Activated naive CD4-positive, alpha-beta T cell treated with anti-CD3 and anti-CD28 coated beads for 36 hours (primary cell): ENCODE measurements around the gene ZNF692. TPM values are rescaled to one million over a fixed set of nuclear protein-coding genes. Genes with fewer than 3 reads are reported as not detected.
A peak's percentile ranks its signal among the peaks of the same experiment; 100 is the strongest.
"Not testable (repeated sequence)": the region's sequence is repeated elsewhere in the genome, so short reads cannot be mapped to it uniquely, and the experiment has no call there.

Experiments used
- CTCF ChIA-PET: fragments of 350-600 bp; sonication (Branson Sonifier 250); formaldehyde crosslinking; loops from one replicate; lab custom pipeline; 2021; ENCODE audit warnings: antibody characterized with exemption; lab: Charles Lee
- DNase-seq: peaks from one replicate; pipeline ENCODE4 v3.0.0-alpha.2; 2020
- H3K27ac Mint-ChIP-seq: one replicate; pipeline ENCODE4 v1.8.0; 2021; ENCODE audit warnings: mild to moderate bottlenecking, mixed read lengths
- H3K27me3 Mint-ChIP-seq: one replicate; pipeline ENCODE4 v1.8.0; 2021; ENCODE audit warnings: low read depth, mixed read lengths
- H3K36me3 Mint-ChIP-seq: one replicate; pipeline ENCODE4 v1.8.0; 2021; ENCODE audit warnings: low read depth, mixed read lengths
- H3K4me1 Mint-ChIP-seq: one replicate; pipeline ENCODE4 v1.8.0; 2021; ENCODE audit warnings: low read depth, mixed read lengths
- H3K4me3 Mint-ChIP-seq: one replicate; pipeline ENCODE4 v1.8.0; 2021; ENCODE audit warnings: mild to moderate bottlenecking, moderate library complexity, mixed read lengths
- H3K9me3 Mint-ChIP-seq: one replicate; pipeline ENCODE4 v1.8.0; 2021; ENCODE audit warnings: mixed read lengths
- intact Hi-C: fragments of 100-400 bp; cut with micrococcal nuclease; formaldehyde crosslinking; loops from one replicate; pipeline ENCODE4 v1.15.1; 2023
- total RNA-seq, 2 experiments: library from RNA; stranded (reverse); gene quantifications; one replicate each; pipeline ENCODE4 v1.2.3, GENCODE V29; 2021

Gene ZNF692
- total RNA-seq, 2 experiments from 2014 or later, result 87.6 to 88.7 TPM

DNA sequence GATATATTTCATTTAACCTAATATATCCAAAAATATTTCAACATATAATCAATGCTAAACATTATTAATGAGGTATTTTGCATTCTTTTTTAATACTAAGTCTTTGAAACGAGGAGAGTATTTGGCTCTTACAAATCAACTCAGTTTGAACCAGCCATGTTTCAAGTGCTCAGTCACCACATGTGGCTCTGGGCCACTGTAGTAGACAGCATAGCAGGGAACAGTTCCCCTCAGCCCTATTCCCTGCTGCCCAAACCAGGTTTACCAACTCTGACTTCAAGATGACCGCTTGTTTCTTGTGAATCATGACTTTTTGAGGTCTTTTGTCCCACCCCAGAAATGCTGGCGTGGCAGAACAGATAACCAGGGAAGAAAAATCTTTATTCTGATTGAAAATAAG lies 15.2 kb downstream of the ZNF692 start:
- peaks cover 18% of the 10 kb centered on the region for H3K36me3 Mint-ChIP-seq
- intact Hi-C loops, result no loop called here

DNA sequence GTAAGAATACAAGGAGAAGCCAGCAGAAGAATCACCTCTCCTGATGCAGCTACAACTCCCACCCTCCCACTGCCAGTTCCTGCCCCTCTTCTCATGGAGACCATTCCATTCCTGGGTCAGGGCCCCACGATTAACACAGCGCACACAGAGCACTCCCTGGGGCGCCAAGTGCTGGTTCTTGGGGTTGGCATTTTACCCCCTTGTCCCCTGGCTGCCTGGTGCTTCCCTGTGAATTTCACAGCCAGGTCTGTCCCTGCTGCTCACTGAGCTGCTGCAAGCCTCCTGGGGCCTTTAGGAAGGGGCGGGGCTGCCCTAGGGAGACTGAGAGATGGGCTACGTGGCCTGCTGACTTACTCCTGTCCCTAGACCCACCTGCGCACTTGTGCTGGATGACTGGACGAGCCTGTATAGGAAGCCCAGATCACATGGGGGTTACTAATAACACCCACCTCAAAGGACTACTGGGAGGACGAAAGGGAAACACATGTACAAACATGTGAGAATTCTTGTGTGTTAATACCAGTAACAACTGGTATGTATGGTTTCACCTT lies 16.0 kb downstream of the ZNF692 start:
- no peaks in the 10 kb centered on the region for H3K9me3 Mint-ChIP-seq
- no peaks in the 10 kb centered on the region for H3K27me3 Mint-ChIP-seq
- peaks cover 22% of the 10 kb centered on the region for H3K4me1 Mint-ChIP-seq
- H3K27ac Mint-ChIP-seq, result no peak overlapping the region
- CTCF ChIA-PET, result interaction anchor here (1.0 to 3.9 kb wide), 3 partner anchors 16 to 83 kb away, joined by 3 to 11 read pairs (median 5); partner anchors contain the start of gene ZNF692
- H3K36me3 Mint-ChIP-seq, result peaks cover 17% of the 10 kb centered on the region
- intact Hi-C loops, result no loop called here
- no peak for DNase-seq
- H3K4me3 Mint-ChIP-seq, result no peak overlapping the region

More for the DNA sequence above, 15.2 kb downstream of the ZNF692 start:
- DNase-seq, result no peak
- Mint-ChIP-seq H3K9me3 (no peaks in the 10 kb centered on the region), H3K4me1 (peaks cover 22% of the 10 kb centered on the region), H3K4me3 (no peak overlapping the region), H3K27me3 (no peaks in the 10 kb centered on the region), H3K27ac (no peak overlapping the region)
- CTCF ChIA-PET, result interaction anchor here (1.9 to 3.9 kb wide), 2 partner anchors 15 to 82 kb away, joined by 5 to 11 read pairs; partner anchors contain the start of gene ZNF692

DNA sequence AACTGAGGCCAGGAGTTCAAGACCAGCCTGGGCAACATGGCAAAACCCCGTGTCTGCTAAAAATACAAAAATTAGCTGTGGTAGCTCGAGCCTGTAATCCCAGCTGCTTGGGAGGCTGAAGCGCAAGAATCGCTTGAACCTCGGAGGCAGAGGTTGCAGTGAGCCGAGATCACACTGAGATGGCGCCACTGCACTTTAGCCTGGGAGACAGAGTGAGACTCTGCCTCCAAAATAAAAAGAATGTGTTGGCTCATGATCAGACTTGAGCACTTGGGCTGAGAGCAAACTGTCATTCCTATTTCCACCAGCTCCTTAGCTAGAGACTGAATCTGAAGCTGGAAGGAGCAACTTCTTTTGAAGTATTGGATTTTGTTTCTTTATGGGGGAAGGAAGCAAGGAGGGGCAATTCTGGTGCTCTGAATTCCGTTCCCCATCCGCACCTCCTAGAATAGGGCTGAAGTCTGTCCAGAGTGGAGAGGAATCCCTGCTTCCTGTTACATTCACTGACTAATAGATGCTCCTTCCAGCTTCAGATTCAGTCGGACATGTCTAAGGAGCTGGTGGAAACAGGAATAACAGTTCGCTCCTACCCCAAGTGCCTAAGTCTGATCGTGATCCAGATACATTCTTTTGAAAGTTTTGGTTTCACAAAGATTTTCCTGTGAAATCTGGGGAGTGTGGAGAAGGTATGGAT lies 17.0 kb downstream of the ZNF692 start:
- DNase-seq, result peak; percentile 48
- H3K36me3 Mint-ChIP-seq, result peaks cover 16% of the 10 kb centered on the region
- no peak overlapping the region for H3K4me3 Mint-ChIP-seq
- intact Hi-C loops, result no loop called here
- peaks cover 22% of the 10 kb centered on the region for H3K4me1 Mint-ChIP-seq
- H3K27ac Mint-ChIP-seq, result no peak overlapping the region
- H3K27me3 Mint-ChIP-seq, result no peaks in the 10 kb centered on the region
- H3K9me3 Mint-ChIP-seq, result no peaks in the 10 kb centered on the region
- CTCF ChIA-PET, result interaction anchor here (0.8 to 1.7 kb wide), 7 partner anchors 14 to 73 kb away, joined by 3 to 16 read pairs (median 4); partner anchors contain the start of gene ZNF692

DNA sequence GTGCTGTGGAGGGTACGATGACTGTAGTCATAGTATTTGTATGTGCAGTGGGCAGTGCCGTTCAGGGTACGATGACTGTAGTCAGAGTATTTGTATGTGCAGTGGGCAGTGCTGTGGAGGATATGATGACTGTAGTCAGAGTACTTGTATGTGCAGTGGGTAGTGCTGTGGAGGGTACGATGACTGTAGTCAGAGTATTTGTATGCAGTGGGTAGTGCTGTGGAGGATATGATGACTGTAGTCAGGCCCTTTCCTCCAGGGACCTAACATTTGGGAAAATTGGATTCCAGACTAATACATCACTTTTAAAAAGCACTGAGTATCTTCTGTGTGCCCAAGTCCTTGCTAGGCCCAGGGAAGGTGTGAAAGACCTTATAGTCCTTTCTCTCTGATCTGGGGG lies 17.9 kb downstream of the ZNF692 start:
- intact Hi-C loops, result no loop called here
- Mint-ChIP-seq H3K27me3 (no peaks in the 10 kb centered on the region), H3K4me3 (peak overlapping the region; percentile 2), H3K36me3 (peaks cover 15% of the 10 kb centered on the region), H3K9me3 (no peaks in the 10 kb centered on the region), H3K27ac (no peak overlapping the region), H3K4me1 (peaks cover 22% of the 10 kb centered on the region)
- no peak for DNase-seq
- CTCF ChIA-PET, result interaction anchor here (1.1 to 1.7 kb wide), 4 partner anchors 13 to 18 kb away, joined by 3 to 16 read pairs (median 4); partner anchors contain the start of gene ZNF692

DNA sequence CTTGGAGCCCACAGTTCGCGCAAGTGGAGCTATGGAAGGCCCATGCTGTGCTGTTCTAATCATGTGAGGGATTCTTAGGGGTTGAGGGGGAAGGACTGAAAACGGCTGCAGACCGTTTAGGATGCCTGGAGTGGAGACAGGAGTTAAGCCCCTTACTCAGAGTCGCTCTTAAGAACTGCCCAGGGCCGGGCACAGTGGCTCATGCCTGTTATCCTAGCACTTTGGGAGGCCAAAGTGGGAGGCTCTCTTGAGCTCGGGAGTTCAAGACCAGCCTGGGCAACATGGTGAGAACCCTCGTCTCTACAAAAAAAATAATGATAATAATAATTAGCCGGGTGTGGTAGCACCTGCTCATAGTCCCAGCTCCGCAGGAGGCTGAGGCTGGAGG lies 19.7 kb downstream of the ZNF692 start:
- peaks cover 8% of the 10 kb centered on the region for H3K36me3 Mint-ChIP-seq
- no peaks in the 10 kb centered on the region for H3K9me3 Mint-ChIP-seq
- H3K4me1 Mint-ChIP-seq, result peaks cover 22% of the 10 kb centered on the region
- no peak overlapping the region for H3K27ac Mint-ChIP-seq
- no peak overlapping the region for H3K4me3 Mint-ChIP-seq
- no peak for DNase-seq
- CTCF ChIA-PET, result interaction anchor here (0.6 to 2.2 kb wide), 4 partner anchors 19 to 63 kb away, joined by 3 to 14 read pairs (median 4); partner anchors contain the start of gene ZNF692
- intact Hi-C loops, result no loop called here
- H3K27me3 Mint-ChIP-seq, result no peaks in the 10 kb centered on the region

DNA sequence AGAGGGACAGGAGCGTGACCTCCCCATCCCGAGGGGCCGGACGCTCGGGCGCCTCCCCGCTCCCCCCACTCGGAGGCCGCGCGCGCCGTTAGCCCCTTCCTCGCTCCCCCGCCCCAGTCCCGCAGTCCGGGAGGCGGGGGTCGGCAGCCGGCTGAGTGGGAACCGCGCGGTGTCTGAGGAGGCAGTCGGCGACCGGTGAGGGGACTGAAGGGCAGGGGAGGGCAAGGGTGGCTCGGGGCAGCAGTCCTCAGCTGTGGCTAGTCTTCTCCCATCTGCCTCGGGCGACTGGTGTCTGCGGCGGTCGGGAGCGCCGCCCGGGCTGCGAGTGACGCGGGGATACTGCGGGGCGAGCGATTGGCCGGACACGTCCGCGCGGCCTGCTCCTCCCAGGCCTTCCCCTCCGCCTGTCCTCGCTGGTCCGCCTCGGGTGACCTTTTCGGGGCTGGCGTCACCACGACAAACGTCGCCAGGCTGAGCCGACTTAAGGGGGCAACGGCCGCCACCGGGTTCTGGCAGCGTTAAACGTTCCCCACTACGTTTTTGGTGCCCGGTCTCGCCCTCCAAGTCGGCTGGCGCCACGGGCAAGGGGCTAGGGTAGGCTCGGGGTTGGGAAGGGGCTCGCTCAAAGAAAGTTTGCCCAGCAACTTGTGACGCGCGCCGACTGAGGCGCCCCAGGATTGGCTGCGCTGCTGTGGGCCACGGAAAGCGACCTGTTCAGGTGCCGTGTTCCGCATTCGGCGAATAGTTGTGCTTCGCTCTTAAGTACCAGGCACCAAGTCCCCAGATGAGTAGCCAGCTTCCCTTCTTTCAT lies 20.3 kb downstream of the ZNF692 start:
- no peaks in the 10 kb centered on the region for H3K9me3 Mint-ChIP-seq
- peaks cover 22% of the 10 kb centered on the region for H3K4me1 Mint-ChIP-seq
- no peaks in the 10 kb centered on the region for H3K27me3 Mint-ChIP-seq
- intact Hi-C loops, result loop anchor here (1.0 kb wide), 5 partner anchors 12 to 86 kb away; partner anchors contain the start of genes PGBD2 and ZNF692
- H3K4me3 Mint-ChIP-seq, result no peak overlapping the region
- CTCF ChIA-PET, result interaction anchor here (1.1 to 3.8 kb wide), 6 partner anchors 12 to 64 kb away, joined by 3 to 27 read pairs (median 10); partner anchors contain the start of genes SH3BP5L and ZNF692
- peaks cover 8% of the 10 kb centered on the region for H3K36me3 Mint-ChIP-seq
- no peak overlapping the region for H3K27ac Mint-ChIP-seq
- DNase-seq, result peak; percentile 91

DNA sequence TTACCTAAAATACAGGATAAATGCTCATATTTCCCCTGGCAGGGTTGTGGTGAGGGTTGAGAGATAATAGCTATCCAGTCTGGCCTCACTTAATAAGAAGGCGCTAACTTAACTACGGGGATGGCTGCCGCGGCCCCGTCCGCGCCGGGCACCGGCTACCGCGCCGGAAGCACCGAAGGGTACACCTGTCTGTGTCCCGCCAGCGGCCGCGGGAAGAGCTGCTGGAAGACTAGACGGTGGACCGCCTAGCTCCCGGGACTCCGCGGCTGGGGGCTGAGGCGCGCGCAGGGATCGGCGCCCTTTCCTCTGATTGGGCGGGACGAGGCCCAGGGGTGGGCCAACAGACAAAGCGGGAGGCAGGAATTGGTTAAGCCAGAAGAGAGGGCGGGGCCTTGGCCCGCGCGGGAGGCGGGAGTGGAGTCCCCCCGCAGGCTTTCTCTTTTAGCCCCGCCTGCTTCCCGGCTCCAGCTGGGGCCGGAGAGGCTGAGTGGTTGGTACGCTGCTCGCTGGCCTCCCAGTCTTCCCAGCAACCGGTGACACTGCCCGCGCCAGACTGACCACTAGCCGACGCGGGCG lies 21.0 kb downstream of the ZNF692 start, which contains the start of gene ZNF672:
Gene ZNF672, plus strand, starts transcription at position 444 of the 576 bp plus-strand sequence. CDS start 9,051 bp downstream, outside the sequence.
- H3K9me3 Mint-ChIP-seq, result no peaks in the 10 kb centered on the region
- no peak within 1 kb of the TSS for H3K4me3 Mint-ChIP-seq
- H3K27me3 Mint-ChIP-seq, result peaks cover 2% of the 10 kb centered on the region
- CTCF ChIA-PET, result interaction anchor here (1.8 to 3.8 kb wide), 4 partner anchors 11 to 31 kb away, joined by 5 to 27 read pairs (median 10); partner anchors contain the start of genes SH3BP5L and ZNF692
- H3K27ac Mint-ChIP-seq, result no peak within 1 kb of the TSS
- peaks cover 22% of the 10 kb centered on the region for H3K4me1 Mint-ChIP-seq
- DNase-seq, result peak; percentile 96
- intact Hi-C loops, result loop anchor here (1.0 kb wide), 5 partner anchors 12 to 86 kb away; partner anchors contain the start of genes PGBD2 and ZNF692
- H3K36me3 Mint-ChIP-seq, result peaks cover 5% of the 10 kb centered on the region

DNA sequence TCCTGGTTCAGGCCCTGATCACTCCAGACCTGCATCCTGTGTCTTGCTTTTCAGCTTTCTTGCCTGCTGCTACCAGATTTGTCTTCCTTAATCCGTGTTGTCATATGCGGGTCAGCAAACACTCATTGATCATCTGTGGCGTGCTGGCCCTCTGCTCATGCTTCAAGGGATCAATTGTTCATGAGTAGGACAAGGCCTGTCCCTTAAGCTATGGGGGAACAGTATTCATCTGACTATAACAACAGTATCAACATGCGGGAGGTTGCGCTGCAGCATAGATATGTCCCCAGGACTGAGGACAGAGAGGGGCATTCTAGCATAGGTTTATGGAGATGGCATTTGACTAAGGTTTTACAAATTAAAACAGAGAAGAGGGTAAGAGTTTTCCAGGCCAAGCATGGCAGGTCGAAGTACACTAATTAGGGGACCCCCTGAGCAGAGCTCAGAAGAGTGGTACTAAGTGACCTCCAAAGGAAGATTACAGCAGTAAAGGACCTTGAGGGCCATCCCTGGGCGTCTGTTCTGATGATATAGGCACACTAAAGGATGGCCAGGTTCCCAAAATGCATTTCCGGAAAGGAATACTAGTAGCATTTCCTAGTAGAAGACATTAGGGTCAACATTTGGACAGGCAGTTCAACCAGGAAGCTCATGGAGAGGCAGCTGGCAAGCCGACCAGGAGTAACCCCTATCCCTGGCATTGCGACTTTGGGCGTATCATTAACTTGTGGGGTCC lies 21.7 kb downstream of the ZNF692 start:
- CTCF ChIA-PET, result interaction anchor here (1.8 to 3.8 kb wide), 4 partner anchors 10 to 30 kb away, joined by 5 to 27 read pairs (median 10); partner anchors contain the start of genes SH3BP5L and ZNF692
- Mint-ChIP-seq H3K36me3 (peaks cover 5% of the 10 kb centered on the region), H3K27ac (no peak overlapping the region), H3K4me3 (no peak overlapping the region), H3K4me1 (peaks cover 22% of the 10 kb centered on the region), H3K9me3 (no peaks in the 10 kb centered on the region), H3K27me3 (peaks cover 2% of the 10 kb centered on the region)
- intact Hi-C loops, result no loop called here
- DNase-seq, result no peak

DNA sequence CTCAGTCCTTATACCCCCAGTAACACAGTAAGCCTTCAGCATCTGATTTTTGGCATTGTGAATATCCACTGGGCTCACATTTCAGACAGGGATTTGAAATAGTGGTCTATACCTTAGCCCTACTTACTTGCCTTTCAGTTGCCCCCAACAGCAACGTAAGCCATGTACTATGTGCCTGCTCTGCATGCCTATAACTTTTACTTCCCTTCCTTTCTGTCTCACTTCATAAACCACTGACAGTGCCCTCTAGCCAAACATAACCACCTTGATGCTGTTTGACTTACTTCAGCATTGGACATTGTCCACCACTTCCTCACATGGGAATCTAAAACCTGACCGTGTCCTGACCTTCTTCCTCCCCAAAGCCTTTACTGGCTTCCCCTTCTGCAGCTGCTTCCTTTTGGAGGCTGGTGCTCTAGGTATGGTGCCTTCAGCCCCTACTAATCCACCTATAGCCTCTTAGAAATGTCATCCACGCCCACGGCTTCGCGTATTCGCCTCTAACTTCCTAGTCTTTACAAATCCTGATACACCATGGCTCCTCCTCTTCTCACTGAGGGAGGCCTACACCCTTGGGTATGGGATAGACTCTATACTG lies 24.4 kb downstream of the ZNF692 start:
- DNase-seq, result peak; percentile 35
- no peaks in the 10 kb centered on the region for H3K9me3 Mint-ChIP-seq
- intact Hi-C loops, result no loop called here
- CTCF ChIA-PET, result interaction anchor here (3.8 kb wide), 1 partner anchor 8 kb away, joined by 27 read pairs; the partner anchor contains the start of gene SH3BP5L
- peaks cover 2% of the 10 kb centered on the region for H3K27me3 Mint-ChIP-seq
- H3K4me1 Mint-ChIP-seq, result peaks cover 4% of the 10 kb centered on the region
- H3K27ac Mint-ChIP-seq, result no peak overlapping the region
- H3K36me3 Mint-ChIP-seq, result peaks cover 2% of the 10 kb centered on the region
- H3K4me3 Mint-ChIP-seq, result no peak overlapping the region

DNA sequence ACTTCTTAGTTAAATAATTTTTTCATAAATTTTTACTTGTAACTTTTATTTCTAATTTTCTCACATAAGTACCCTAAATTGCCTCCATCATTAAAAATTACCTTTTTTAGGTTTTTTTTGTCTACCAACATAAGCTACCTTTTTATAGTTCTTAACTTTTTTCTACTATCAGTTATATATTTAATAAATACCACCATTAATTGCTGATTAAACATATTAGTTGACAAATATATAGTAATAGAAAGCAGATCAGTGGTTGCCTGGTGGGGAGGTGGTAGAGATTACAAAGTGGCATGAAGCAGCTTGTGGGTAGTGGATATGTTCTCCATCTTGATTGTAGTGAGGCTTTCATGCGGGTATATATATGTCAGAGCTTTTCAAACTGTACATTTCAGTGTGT lies 27.0 kb downstream of the ZNF692 start:
- H3K27me3 Mint-ChIP-seq, result peaks cover 2% of the 10 kb centered on the region
- no peak overlapping the region for H3K4me3 Mint-ChIP-seq
- intact Hi-C loops, result no loop called here
- H3K36me3 Mint-ChIP-seq, result no peaks in the 10 kb centered on the region
- DNase-seq, result no peak
- no peak overlapping the region for H3K27ac Mint-ChIP-seq
- H3K4me1 Mint-ChIP-seq, result peaks cover 7% of the 10 kb centered on the region
- no peaks in the 10 kb centered on the region for H3K9me3 Mint-ChIP-seq
- CTCF ChIA-PET, result interaction anchor here (1.2 kb wide), 1 partner anchor 27 kb away, joined by 4 read pairs; the partner anchor contains the start of gene ZNF692

DNA sequence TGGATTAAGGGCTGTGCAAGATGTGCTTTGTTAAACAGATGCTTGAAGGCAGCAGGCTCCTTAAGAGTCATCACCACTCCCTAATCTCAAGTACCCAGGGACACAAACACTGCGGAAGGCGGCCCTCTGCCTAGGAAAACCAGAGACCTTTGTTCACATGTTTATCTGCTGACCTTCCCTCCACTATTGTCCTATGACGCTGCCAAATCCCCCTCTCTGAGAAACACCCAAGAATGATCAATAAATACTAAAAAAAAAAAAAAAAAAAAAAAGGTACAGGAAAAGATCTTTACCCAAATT lies 28.2 kb downstream of the ZNF692 start:
- H3K36me3 Mint-ChIP-seq, H3K27ac Mint-ChIP-seq, H3K9me3 Mint-ChIP-seq, H3K4me3 Mint-ChIP-seq, intact Hi-C loops, H3K4me1 Mint-ChIP-seq, DNase-seq, CTCF ChIA-PET, H3K27me3 Mint-ChIP-seq: not testable (repeated sequence)
